SW480 (cell line): Measurements from ENCODE around the gene METRNL.

Experiments
- DNase-seq: peaks from one replicate; pipeline ENCODE4 v3.0.0-alpha.2; 2016; ENCODE audit warnings: low spot score

METRNL gene

DNA sequence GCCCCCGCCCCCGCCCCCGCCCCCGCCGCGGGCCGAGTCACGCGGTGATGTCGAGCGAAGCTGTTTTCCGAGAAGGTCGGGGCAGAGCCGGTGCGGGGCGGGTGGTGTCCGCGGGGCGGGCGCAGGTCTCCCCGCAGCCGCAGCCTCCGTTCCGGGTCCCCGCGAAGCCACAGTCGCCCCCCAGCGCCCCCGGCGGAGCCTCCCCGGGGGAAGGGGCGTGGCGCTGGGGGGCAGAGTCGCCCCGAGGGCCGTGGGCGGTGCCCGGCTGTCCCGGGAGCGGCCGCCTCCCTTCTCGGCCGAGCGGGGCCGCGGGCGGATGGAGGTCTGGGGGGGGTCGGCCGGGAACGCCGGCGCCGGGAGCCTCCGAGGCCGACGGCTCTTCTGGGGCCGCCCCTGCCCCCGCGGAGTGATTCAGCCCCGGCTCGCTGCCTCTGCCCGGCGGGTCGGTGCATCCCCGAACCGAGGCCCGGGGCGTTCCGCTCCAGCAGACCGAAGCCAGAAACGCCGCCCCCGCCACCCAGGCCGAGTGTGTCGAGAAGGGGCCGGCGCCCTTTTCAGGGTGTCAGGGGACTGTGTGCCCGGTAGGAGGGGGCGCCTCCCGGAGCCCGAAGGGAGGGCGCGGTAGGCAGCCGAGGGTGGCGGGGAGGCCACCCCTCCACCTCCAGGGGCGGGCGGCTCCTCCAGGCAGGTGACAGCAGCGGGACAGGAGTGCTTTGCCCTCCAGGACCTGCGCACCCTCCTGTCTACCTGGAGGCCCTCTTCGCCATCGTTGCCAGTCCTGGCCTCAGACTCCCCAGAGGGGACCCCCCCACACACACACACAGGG lies 1.7 kb downstream of the METRNL start:
- no peak for DNase-seq

GRCh38 chr17:83081684-83082201 lies 2.3 kb downstream of the METRNL start:
- no peak for DNase-seq

- no peak for DNase-seq
These were observed 3.0 kb downstream of the METRNL start for GRCh38 chr17:83082424-83082823.

DNA sequence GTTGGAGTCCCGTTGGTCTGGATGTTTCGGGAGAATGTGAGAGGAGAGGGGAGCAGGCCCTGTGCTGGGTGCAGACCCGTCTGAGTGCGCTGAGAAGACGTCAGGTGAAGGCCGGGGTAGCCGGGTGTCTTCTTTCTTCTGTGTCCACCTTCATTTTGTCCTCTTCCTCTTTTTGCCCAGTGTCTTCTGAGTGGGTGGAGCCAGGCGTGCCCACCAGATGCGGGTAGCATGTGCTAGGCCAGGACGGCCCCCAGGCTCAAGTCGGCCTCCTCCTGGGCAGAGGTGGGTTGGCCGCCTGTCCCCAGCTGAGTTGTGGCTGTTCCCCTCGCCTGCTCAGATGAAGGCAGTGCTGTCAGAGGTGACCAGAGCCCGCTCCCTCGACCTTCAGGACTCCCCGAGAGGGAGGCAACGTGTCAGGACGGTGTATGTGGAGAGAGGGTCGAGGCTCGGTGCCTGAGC lies 3.5 kb downstream of the METRNL start:
- DNase-seq = no peak

GRCh38 chr17:83083368-83084201 lies 4.2 kb downstream of the METRNL start:
- DNase-seq = no peak

DNA sequence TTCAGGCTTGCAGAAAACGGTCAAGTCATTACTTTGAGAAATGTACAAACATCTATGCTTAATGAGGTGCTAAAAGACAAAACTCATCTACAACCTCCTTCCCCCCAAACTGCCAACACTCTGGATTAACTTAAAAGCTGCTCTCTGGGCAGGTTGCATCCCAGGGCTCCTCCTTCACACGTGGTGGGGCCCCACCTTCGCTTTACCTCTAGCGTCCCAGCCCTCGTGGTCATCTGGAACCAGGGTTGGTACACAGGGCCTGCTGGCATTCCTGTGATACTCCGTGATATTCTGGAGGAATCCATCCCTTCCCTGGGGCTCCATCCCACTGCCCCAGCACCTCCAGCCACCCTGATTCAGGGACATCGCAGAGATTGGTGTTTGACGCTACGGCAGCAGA lies 4.8 kb downstream of the METRNL start:
- DNase-seq = no peak

GRCh38 chr17:83084621-83085056 lies 5.2 kb downstream of the METRNL start:
- no peak for DNase-seq

DNA sequence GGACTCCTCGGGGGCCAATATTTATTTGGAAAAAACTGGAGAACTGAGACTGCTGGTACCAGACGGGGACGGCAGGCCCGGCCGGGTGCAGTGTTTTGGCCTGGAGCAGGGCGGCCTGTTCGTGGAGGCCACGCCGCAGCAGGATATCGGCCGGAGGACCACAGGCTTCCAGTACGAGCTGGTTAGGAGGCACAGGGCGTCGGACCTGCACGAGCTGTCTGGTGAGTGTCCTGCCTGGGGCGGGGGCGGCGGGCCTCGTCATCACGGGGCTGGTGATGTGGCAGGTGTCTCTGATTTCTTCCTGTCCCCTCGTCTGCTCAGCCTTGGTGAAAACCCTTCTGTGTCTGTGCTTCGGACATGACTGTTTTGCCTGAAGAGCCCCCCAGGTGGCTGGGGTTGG lies 5.7 kb downstream of the METRNL start:
- no peak for DNase-seq

- no peak for DNase-seq
These were observed 6.3 kb downstream of the METRNL start for GRCh38 chr17:83085526-83086198.

- no peak for DNase-seq
These were observed 6.9 kb downstream of the METRNL start for GRCh38 chr17:83086199-83086880.

DNA sequence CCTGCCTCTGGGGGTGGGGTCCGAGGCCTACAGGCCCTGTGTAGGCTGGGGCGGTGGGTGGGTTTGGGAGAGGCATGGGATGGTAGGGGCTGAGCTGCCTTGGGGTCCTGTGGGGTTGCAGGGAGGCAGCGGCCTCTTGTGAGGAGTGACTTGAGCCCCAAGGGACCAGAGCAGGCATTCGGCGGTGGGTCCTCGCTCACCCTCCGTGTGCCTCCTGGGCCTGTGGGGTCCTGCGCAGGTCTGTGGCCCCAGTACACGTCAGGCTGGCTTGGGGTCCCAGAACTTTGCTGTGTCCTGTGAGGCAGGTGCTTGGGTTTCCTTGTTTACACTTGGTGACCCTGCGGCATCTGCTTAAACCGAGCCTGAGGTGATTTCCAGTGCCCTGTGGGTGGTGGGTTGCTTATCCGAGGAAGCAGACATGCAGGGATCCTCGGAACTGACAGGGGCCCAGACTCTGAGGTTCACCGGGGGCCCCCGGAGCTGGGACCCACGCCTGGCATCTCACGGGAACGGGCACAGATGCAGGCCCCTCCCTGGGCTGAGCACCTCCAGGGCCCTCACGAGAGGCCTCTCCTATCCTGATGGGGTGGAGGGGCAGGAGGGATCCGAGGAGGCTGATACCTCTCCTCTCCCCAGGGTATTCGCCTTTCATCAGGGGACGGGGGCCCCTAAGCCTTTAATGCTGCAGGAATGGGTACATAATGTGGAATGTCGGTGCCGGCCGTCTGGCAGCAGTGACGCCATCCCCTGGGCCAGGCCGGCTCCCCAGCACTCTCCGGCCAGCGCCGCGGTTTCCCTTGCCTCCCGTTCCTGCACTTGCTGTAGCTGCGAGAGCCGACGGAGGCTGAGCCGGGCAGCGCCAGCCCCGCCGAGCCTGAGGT lies 7.7 kb downstream of the METRNL start:
- no peak for DNase-seq

GRCh38 chr17:83087788-83088360 lies 8.5 kb downstream of the METRNL start:
- no peak for DNase-seq

DNA sequence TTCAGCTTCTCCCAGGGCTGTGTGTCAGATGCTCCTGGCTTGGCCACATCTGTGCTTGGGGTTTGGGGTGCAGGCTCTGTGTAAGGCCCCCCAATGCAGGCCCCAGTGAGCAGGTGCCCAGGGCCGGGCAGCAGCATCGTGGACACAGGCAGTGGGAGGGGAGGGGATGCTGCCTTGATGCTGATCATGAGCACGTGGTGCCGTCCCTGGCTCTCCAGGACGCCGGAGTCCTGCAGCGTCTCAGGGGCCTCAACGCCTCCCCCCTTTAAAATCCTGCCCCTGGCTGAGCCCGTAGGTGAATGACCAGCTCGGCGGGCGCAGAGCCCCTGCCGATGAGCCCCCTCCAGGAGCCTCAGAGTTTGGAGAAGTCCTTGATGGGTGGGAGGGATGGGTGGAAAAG lies 9.0 kb downstream of the METRNL start:
- DNase-seq = no peak

GRCh38 chr17:83088909-83089308 lies 9.5 kb downstream of the METRNL start:
- DNase-seq = no peak

- DNase-seq = no peak
These were observed 10.1 kb downstream of the METRNL start for GRCh38 chr17:83089328-83090132.

DNA sequence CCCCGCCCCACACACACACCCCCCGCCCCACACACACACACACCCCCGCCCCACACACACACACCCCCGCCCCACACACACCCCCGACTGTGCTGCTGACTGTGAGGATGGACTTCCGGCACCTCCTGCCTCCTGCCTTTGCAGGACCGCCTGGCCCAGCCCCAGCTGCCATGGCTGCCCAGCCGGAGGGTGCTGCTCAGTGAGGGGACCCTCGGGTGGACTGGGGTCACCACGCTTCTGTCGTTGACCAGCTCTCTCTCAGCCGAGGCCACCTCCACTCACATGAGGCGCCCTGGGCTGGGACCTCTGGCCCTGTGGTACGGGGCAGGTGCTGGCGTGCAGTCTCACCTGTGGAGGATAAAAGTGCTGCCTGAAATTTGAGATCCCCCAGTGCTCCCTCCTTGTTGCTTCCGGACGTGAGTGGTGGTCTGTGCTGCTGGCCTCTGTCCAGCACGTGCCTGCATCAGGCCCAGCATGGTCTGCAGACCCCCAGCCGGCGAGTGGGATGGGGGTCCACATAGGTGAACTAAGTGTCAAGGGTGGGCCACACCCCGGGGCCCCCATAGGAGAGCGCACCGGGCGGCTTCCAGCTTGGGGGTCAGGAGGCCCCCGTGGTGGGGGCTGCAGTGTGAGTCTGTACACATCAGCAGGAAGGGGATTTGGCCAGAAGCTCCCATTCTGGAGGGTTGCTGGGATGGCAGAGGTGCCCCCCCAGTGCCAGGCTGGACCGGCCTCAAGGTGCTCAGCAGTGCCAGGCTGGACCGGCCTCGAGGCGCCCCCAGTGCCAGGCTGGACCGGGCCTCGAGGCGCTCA lies 11.2 kb downstream of the METRNL start:
- DNase-seq = no peak

DNA sequence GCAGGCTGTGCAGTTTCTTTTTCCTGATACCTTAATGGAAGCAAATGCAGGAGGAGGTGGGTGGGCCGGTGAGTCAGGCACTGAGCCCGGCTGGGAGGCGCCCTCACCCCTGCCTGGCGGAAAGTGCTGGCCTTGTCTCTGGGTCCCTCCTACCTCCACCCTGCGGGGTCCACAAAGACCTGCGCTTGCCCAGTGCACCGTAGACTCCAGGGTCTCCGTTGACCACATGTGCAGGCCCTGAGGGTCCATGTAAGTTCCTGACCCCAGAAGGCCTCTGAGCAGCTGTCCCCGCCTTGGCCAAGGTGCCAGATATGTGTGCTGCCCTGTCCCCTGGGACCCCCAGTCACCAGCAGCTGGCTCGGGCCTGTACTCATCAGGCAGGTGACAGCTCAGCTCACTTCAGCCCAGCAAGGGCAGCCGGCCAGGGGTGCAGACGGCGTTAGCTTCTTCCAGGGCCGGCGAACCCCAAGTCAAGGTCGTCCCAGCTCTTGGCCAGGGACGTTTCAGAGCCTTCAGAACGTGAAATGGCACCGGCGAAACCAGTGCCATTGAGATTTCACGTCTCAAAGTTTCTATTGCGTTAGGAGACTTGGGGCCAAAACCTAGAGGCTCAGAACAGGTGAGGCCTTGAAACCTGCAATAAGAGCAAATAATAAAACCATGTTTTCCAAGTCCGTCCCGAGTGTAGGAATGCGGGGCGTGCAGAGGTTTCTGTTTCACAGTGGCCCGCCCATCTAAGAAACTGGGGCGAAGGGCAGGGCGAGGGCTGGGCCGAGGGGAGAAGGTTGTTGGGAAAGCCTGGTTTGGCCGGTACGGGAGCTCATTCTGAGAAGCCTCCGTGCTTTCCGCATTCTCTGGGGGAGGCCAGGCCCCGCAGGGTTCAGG lies 12.1 kb downstream of the METRNL start:
- no peak for DNase-seq

DNA sequence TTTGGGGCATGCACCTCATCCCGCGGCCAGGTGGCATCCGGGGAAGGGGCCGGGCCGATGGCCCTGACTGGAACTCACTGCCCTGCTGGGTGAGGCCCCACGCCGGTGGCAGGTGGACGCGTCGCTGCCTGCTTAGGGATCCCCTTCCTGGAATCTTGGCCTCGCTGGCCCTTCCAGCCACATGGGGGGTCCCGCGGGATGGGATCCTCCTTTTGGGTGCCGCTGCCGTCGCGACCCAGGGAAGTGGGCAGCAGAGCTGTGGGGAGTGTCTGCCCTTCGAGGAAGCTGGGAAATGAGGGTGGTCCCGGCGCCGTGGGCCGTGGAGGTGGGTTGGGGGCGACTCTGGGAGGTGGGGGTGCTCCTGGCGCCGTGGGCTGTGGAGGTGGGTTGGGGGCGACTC lies 12.8 kb downstream of the METRNL start:
- no peak for DNase-seq
